ENCODE data around the gene MED8.

Gene MED8

GRCh38 chr1:43363283-43363934, 26.2 kb downstream of the MED8 start:
- DNase-seq (ENCODE audit: low read depth), result no peak
- H3K4me3 ChIP-seq (ENCODE audit: control insufficient read depth, low read depth, low read length), result no peak overlapping the region
- TF ChIP-seq, protein P1, sequence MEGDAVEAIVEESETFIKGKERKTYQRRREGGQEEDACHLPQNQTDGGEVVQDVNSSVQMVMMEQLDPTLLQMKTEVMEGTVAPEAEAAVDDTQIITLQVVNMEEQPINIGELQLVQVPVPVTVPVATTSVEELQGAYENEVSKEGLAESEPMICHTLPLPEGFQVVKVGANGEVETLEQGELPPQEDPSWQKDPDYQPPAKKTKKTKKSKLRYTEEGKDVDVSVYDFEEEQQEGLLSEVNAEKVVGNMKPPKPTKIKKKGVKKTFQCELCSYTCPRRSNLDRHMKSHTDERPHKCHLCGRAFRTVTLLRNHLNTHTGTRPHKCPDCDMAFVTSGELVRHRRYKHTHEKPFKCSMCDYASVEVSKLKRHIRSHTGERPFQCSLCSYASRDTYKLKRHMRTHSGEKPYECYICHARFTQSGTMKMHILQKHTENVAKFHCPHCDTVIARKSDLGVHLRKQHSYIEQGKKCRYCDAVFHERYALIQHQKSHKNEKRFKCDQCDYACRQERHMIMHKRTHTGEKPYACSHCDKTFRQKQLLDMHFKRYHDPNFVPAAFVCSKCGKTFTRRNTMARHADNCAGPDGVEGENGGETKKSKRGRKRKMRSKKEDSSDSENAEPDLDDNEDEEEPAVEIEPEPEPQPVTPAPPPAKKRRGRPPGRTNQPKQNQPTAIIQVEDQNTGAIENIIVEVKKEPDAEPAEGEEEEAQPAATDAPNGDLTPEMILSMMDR (IDR thresholded peaks at IDR 0.05; ENCODE audit: control insufficient read depth, insufficient read depth, low read depth, low read length, missing control alignments), result no peak

DNA sequence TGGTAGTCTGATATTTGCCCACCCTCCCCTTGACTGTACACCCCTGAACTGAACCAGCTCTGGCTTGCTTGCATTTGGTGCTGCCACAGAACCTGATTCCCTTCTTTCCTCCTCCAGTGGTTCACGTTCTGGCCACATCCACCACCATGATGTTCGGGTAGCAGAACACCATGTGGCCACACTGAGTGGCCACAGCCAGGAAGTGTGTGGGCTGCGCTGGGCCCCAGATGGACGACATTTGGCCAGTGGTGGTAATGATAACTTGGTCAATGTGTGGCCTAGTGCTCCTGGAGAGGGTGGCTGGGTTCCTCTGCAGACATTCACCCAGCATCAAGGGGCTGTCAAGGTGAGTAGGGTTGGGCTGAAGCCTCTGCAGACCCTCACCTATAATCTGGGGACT, 29.0 kb downstream of the MED8 start:
- TF ChIP-seq, protein P1 (IDR thresholded peaks at IDR 0.05; ENCODE audit: control insufficient read depth, insufficient read depth, low read depth, low read length, missing control alignments), result no peak
- peak overlapping the region; percentile 74 for H3K4me3 ChIP-seq (ENCODE audit: control insufficient read depth, low read depth, low read length)
- DNase-seq (ENCODE audit: low read depth), result no peak

GRCh38 chr1:43359696-43360095, 29.9 kb downstream of the MED8 start:
- peak overlapping the region; percentile 74 for H3K4me3 ChIP-seq (ENCODE audit: control insufficient read depth, low read depth, low read length)
- TF ChIP-seq, protein P1 (IDR thresholded peaks at IDR 0.05; ENCODE audit: control insufficient read depth, insufficient read depth, low read depth, low read length, missing control alignments), result no peak
- DNase-seq (ENCODE audit: low read depth), result no peak

GRCh38 chr1:43358746-43359693, 30.6 kb downstream of the MED8 start, which contains the start of gene CDC20:
Gene CDC20 (plus strand): TSS chr1:43358981. CDS start chr1:43359216, 235 bp downstream.
- TF ChIP-seq, protein P1 (IDR thresholded peaks at IDR 0.05; ENCODE audit: control insufficient read depth, insufficient read depth, low read depth, low read length, missing control alignments), result no peak
- DNase-seq (ENCODE audit: low read depth), result peak; percentile 64
- H3K4me3 ChIP-seq (ENCODE audit: control insufficient read depth, low read depth, low read length), result peak within 1 kb of the TSS; percentile 74

DNA sequence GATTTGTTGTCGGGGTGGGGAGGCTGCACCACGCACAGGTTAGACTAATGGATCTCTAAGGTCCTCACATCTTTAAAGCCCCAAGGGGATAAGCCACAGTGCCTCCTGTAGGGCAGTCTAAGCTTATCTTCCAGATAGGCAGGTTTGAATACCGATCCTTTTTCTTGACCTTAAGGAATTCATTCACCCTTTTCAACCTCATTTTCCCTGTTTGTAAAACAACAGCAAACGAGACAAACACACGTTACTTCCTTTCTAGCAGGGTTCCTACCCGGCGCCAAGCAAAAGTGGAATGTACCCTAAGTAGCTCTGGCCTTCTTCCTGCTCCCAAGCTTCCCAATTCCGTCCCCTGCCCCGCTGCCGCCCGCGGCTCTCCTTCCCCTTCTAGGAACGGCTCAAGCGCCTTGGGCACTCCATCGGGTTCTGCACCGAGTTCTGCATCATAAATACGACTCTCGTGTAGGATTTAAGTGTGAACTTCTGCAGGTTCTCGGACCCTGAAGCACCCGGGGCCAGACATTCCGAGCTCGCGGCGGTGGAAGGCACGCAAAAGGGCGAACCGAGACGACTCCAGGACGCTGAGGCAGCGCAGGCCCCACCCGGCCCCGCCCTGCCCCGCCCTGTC, 31.4 kb downstream of the MED8 start:
- no peak for DNase-seq (ENCODE audit: low read depth)
- TF ChIP-seq, protein P1 (IDR thresholded peaks at IDR 0.05; ENCODE audit: control insufficient read depth, insufficient read depth, low read depth, low read length, missing control alignments), result peak; percentile 51
- peak overlapping the region; percentile 70 for H3K4me3 ChIP-seq (ENCODE audit: control insufficient read depth, low read depth, low read length)

GRCh38 chr1:43357251-43357650, 32.3 kb downstream of the MED8 start:
- no peak for DNase-seq (ENCODE audit: low read depth)
- TF ChIP-seq, protein P1 (IDR thresholded peaks at IDR 0.05; ENCODE audit: control insufficient read depth, insufficient read depth, low read depth, low read length, missing control alignments), result no peak
- no peak overlapping the region for H3K4me3 ChIP-seq (ENCODE audit: control insufficient read depth, low read depth, low read length)

Measured in AG09309 (cell line).